SK-N-SH (cell line): ENCODE data around the gene SMYD3. TPM values are rescaled to one million over a fixed set of nuclear protein-coding genes. Genes with fewer than 3 reads are reported as not detected.

ENCODE experiments used
- CTCF ChIA-PET: fragments of 300-600, 350-600 bp; formaldehyde crosslinking; extraction: SDS; loops from one replicate; lab custom pipeline; 2021; lab: Yijun Ruan, JAX
- POLR2A ChIA-PET: fragments of 350-600 bp; sonication (Branson Sonifier 250); formaldehyde crosslinking; extraction: SDS; loops from one replicate; lab custom pipeline; 2020; ENCODE audit warnings: antibody characterized with exemption, inconsistent platforms; lab: Yijun Ruan, JAX
- DNase-seq: peaks from one replicate; pipeline ENCODE4 v3.0.0; 2012
- H2AFZ ChIP-seq: fragments of 200-600 bp; sonication (generic); 2 replicates; pipeline ENCODE4 v1.8.1; 2016; ENCODE audit warnings: antibody characterized with exemption, mild to moderate bottlenecking, low read depth
- H3F3A ChIP-seq: fragments of 200-600 bp; sonication (generic); replicated peaks from 2 replicates; pipeline ENCODE3; 2016; ENCODE audit warnings: antibody characterized with exemption, mild to moderate bottlenecking; ENCODE audit not compliant: insufficient read depth
- H3K27ac ChIP-seq, 2 experiments: fragments of 200-500 bp in 1 of 2; fragments of 200-600 bp in 1 of 2; sonication (Bioruptor generic) in 1 of 2; sonication (generic), shearing (Covaris generic) in 1 of 2; 2 replicates each; pipeline versions ENCODE4 v1.5.1 to v1.6.1; 2014 to 2016; ENCODE audit warnings: low read depth in 2 of 2, inconsistent platforms in 1 of 2, low read length in 1 of 2, mild to moderate bottlenecking in 1 of 2, mixed read lengths in 1 of 2
- H3K27me3 ChIP-seq: fragments of 200-600 bp; sonication (generic), shearing (Covaris generic); 2 replicates; pipeline ENCODE4 v1.6.1; 2016; ENCODE audit warnings: mixed run types; ENCODE audit not compliant: insufficient read depth
- H3K36me3 ChIP-seq, 2 experiments: fragments of 200-500 bp in 1 of 2; fragments of 200-600 bp in 1 of 2; sonication (Bioruptor generic) in 1 of 2; sonication (generic) in 1 of 2; replicated peaks in 1 of 2; 2 replicates each; pipeline versions ENCODE3 to v1.5.1; 2014 to 2016; ENCODE audit warnings: low read length in 1 of 2, mild to moderate bottlenecking in 1 of 2; ENCODE audit not compliant: insufficient read depth in 2 of 2, control insufficient read depth in 1 of 2
- H3K4me1 ChIP-seq, 2 experiments: fragments of 200-500 bp in 1 of 2; fragments of 200-600 bp in 1 of 2; sonication (Bioruptor generic) in 1 of 2; sonication (generic), shearing (Covaris generic) in 1 of 2; 2 replicates each; pipeline versions ENCODE4 v1.5.1 to v1.6.1; 2014 to 2016; ENCODE audit warnings: low read depth in 1 of 2, low read length in 1 of 2, mixed run types in 1 of 2; ENCODE audit not compliant: insufficient read depth in 2 of 2, control insufficient read depth in 1 of 2
- H3K4me2 ChIP-seq: fragments of 200-600 bp; sonication (generic), shearing (Covaris generic); 2 replicates; pipeline ENCODE4 v1.6.1; 2017; ENCODE audit warnings: mixed run types
- H3K4me3 ChIP-seq, 2 experiments: fragments of 200-500 bp in 1 of 2; fragments of 200-600 bp in 1 of 2; sonication (Bioruptor generic) in 1 of 2; sonication (generic), shearing (Covaris generic) in 1 of 2; 2 replicates each; pipeline versions ENCODE4 v1.5.1 to v1.8.1; 2014 to 2016; ENCODE audit warnings: low read depth in 2 of 2, inconsistent platforms in 1 of 2, low read length in 1 of 2, mild to moderate bottlenecking in 1 of 2, mixed read lengths in 1 of 2, moderate library complexity in 1 of 2
- H3K79me2 ChIP-seq: fragments of 200-600 bp; sonication (generic); 2 replicates; pipeline ENCODE4 v1.8.1; 2017; ENCODE audit warnings: mild to moderate bottlenecking; ENCODE audit not compliant: insufficient read depth
- H3K9ac ChIP-seq: fragments of 200-600 bp; sonication (generic); 2 replicates; pipeline ENCODE4 v1.6.1; 2017; ENCODE audit warnings: mixed run types
- H3K9me2 ChIP-seq: fragments of 200-600 bp; sonication (generic); 2 replicates; pipeline ENCODE4 v1.6.1; 2017; ENCODE audit warnings: mixed run types
- H3K9me3 ChIP-seq: fragments of 200-600 bp; sonication (generic); 2 replicates; pipeline ENCODE4 v1.6.1; 2017; ENCODE audit warnings: mixed run types, mild to moderate bottlenecking, moderate library complexity
- H4K20me1 ChIP-seq: fragments of 200-600 bp; sonication (generic); 2 replicates; pipeline ENCODE4 v1.6.1; 2017; ENCODE audit warnings: mild to moderate bottlenecking, mixed run types; ENCODE audit not compliant: insufficient read depth
- ELF1 ChIP-seq: IDR thresholded peaks from 2 replicates; pipeline ENCODE4 v1.4.0; 2012
- EP300 ChIP-seq, 2 experiments: IDR thresholded peaks; 2 replicates each; pipeline versions ENCODE4 v1.4.0 to v1.6.1; 2012; ENCODE audit warnings: borderline replicate concordance in 1 of 2, low read depth in 1 of 2, low read length in 1 of 2
- EZH2phosphoT487 ChIP-seq: fragments of 200-600 bp; sonication (generic); IDR thresholded peaks from 2 replicates; pipeline ENCODE4 v1.6.1; 2017; ENCODE audit warnings: low read depth, mixed run types, mild to moderate bottlenecking, antibody characterized with exemption, moderate library complexity, borderline replicate concordance
- FOXJ3 ChIP-seq: sonication (generic); formaldehyde crosslinking; IDR thresholded peaks from 2 replicates; pipeline ENCODE4 v1.5.1; 2020; ENCODE audit warnings: mild to moderate bottlenecking, missing genetic modification reagents
- FOXM1 ChIP-seq: IDR thresholded peaks from 2 replicates; pipeline ENCODE4 v1.4.0; 2012; ENCODE audit warnings: low read depth, mild to moderate bottlenecking
- MEF2A ChIP-seq: IDR thresholded peaks from 2 replicates; pipeline ENCODE4 v1.4.0; 2012; ENCODE audit warnings: low read depth, borderline replicate concordance
- NRF1 ChIP-seq: IDR thresholded peaks from 2 replicates; pipeline ENCODE4 v1.6.1; 2012; ENCODE audit warnings: low read depth, mild to moderate bottlenecking, low read length
- POLR2AphosphoS5 ChIP-seq: IDR thresholded peaks from 2 replicates; pipeline ENCODE4 v1.6.1; 2012; ENCODE audit warnings: low read depth, low read length
- RFX5 ChIP-seq: IDR thresholded peaks from 2 replicates; pipeline ENCODE4 v1.6.1; 2012; ENCODE audit warnings: mild to moderate bottlenecking, improper control_type of control experiment, low read length
- RXRA ChIP-seq: IDR thresholded peaks from 2 replicates; pipeline ENCODE4 v1.4.0; 2012; ENCODE audit warnings: low read depth, mild to moderate bottlenecking, borderline replicate concordance
- SMC3 ChIP-seq: IDR thresholded peaks from 2 replicates; pipeline ENCODE4 v1.6.1; 2012; ENCODE audit warnings: low read depth, low read length, improper control_type of control experiment
- TCF12 ChIP-seq: IDR thresholded peaks from 2 replicates; pipeline ENCODE4 v1.4.0; 2012
- TEAD4 ChIP-seq: IDR thresholded peaks from 2 replicates; pipeline ENCODE4 v1.4.0; 2012; ENCODE audit warnings: mild to moderate bottlenecking, borderline replicate concordance; ENCODE audit not compliant: insufficient read depth
- YY1 ChIP-seq: IDR thresholded peaks from 2 replicates; pipeline ENCODE4 v1.4.0; 2012; ENCODE audit warnings: low read depth, mild to moderate bottlenecking
- WGBS: methylation state at CpG from one replicate; pipeline ENCODE4 v1.1.6; 2017; ENCODE audit warnings: low lambda C conversion rate; 5-methylcytosine and 5-hydroxymethylcytosine counted together
- polyA plus RNA-seq, 3 experiments: library from polyadenylated mRNA; depleted of rRNA; stranded (reverse); fragments of >200 nt; gene quantifications; 2 replicates each; pipeline ENCODE4 v1.2.3, GENCODE V29; 2012
- TF ChIP-seq, protein P1 (sequence below): fragments of 150-350 bp; IDR thresholded peaks from 2 replicates; pipeline ENCODE4 v1.6.1; 2017; ENCODE audit warnings: antibody characterized with exemption, low read length, low read depth, borderline replicate concordance
- TF ChIP-seq, protein P2 (sequence below): IDR thresholded peaks from 2 replicates; pipeline ENCODE4 v1.4.0; 2012; ENCODE audit warnings: low read depth, borderline replicate concordance
- TF ChIP-seq, protein P3 (sequence below): fragments of 150-350 bp; IDR thresholded peaks from 2 replicates; pipeline ENCODE4 v1.6.1; 2016; ENCODE audit warnings: mild to moderate bottlenecking, low read depth, low read length
- TF ChIP-seq, protein P4 (sequence below): IDR thresholded peaks from 2 replicates; pipeline ENCODE4 v1.4.0; 2012; ENCODE audit warnings: low read depth, borderline replicate concordance
- TF ChIP-seq, protein P5 (sequence below): IDR thresholded peaks from 2 replicates; pipeline ENCODE4; 2012

Gene SMYD3
- polyA plus RNA-seq, 1 of the 3 experiments (the other 2 are of a cell fraction) = 31.4 TPM

DNA sequence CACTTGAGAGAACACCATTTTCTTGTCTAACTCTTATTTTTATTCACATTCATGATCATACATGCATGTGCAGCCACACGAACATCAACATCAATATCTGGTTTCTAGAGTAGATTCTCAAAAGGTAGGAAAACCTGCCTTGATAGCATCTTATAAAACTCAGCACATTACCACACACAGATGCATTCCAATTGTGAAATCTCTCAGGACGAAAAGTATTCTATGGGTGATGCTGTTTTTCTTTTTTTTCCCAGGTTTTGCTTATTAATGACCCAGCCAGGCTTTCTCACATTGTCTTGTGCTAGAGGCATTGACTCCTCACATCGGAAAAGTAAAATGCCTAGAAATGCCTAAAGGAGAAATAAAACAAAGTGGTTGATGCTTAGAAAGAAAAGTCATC lies 789.5 kb downstream of the SMYD3 start:
- no peaks in the 10 kb centered on the region for H3K27me3 ChIP-seq
- H3K36me3 ChIP-seq = no peaks in the 10 kb centered on the region
- H3K9me2 ChIP-seq = no peaks in the 10 kb centered on the region
- H3K4me1 ChIP-seq = peaks cover 3 to 14% of the 10 kb centered on the region in 2 experiments; a peak in 2 of 4 replicates
- no peak overlapping the region for H3K4me3 ChIP-seq
- no peak overlapping the region for H3K27ac ChIP-seq
- ChIA-PET POLR2A (no interaction called here), CTCF (no interaction called here)
- no peaks in the 10 kb centered on the region for H3F3A ChIP-seq
- no peaks in the 10 kb centered on the region for H3K9me3 ChIP-seq
- no peaks in the 10 kb centered on the region for H4K20me1 ChIP-seq
- WGBS = 88% methylated on average over 3 of the region's 3 CpGs
- no peak for DNase-seq
- TF ChIP-seq, protein P1, sequence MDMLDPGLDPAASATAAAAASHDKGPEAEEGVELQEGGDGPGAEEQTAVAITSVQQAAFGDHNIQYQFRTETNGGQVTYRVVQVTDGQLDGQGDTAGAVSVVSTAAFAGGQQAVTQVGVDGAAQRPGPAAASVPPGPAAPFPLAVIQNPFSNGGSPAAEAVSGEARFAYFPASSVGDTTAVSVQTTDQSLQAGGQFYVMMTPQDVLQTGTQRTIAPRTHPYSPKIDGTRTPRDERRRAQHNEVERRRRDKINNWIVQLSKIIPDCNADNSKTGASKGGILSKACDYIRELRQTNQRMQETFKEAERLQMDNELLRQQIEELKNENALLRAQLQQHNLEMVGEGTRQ = no peak
- TF ChIP-seq RFX5 (no peak), FOXM1 (no peak), TCF12 (no peak), YY1 (no peak), POLR2AphosphoS5 (no peak), MEF2A (no peak), EP300 (IDR thresholded peaks at IDR 0.05; ENCODE audit: borderline replicate concordance in 1 of 2, low read depth in 1 of 2, low read length in 1 of 2) (no peak), TEAD4 (no peak), EZH2phosphoT487 (no peak), NRF1 (no peak), ELF1 (no peak), RXRA (no peak), SMC3 (no peak), FOXJ3 (CRISPR knock-in tag) (no peak)
- TF ChIP-seq, protein P2, sequence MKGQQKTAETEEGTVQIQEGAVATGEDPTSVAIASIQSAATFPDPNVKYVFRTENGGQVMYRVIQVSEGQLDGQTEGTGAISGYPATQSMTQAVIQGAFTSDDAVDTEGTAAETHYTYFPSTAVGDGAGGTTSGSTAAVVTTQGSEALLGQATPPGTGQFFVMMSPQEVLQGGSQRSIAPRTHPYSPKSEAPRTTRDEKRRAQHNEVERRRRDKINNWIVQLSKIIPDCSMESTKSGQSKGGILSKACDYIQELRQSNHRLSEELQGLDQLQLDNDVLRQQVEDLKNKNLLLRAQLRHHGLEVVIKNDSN = no peak
- TF ChIP-seq, protein P3, sequence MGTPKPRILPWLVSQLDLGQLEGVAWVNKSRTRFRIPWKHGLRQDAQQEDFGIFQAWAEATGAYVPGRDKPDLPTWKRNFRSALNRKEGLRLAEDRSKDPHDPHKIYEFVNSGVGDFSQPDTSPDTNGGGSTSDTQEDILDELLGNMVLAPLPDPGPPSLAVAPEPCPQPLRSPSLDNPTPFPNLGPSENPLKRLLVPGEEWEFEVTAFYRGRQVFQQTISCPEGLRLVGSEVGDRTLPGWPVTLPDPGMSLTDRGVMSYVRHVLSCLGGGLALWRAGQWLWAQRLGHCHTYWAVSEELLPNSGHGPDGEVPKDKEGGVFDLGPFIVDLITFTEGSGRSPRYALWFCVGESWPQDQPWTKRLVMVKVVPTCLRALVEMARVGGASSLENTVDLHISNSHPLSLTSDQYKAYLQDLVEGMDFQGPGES = no peak
- TF ChIP-seq, protein P4, sequence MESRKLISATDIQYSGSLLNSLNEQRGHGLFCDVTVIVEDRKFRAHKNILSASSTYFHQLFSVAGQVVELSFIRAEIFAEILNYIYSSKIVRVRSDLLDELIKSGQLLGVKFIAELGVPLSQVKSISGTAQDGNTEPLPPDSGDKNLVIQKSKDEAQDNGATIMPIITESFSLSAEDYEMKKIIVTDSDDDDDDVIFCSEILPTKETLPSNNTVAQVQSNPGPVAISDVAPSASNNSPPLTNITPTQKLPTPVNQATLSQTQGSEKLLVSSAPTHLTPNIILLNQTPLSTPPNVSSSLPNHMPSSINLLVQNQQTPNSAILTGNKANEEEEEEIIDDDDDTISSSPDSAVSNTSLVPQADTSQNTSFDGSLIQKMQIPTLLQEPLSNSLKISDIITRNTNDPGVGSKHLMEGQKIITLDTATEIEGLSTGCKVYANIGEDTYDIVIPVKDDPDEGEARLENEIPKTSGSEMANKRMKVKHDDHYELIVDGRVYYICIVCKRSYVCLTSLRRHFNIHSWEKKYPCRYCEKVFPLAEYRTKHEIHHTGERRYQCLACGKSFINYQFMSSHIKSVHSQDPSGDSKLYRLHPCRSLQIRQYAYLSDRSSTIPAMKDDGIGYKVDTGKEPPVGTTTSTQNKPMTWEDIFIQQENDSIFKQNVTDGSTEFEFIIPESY = no peak
- TF ChIP-seq, protein P5, sequence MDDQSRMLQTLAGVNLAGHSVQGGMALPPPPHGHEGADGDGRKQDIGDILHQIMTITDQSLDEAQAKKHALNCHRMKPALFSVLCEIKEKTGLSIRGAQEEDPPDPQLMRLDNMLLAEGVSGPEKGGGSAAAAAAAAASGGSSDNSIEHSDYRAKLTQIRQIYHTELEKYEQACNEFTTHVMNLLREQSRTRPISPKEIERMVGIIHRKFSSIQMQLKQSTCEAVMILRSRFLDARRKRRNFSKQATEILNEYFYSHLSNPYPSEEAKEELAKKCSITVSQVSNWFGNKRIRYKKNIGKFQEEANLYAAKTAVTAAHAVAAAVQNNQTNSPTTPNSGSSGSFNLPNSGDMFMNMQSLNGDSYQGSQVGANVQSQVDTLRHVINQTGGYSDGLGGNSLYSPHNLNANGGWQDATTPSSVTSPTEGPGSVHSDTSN = no peak
- no peaks in the 10 kb centered on the region for H3K79me2 ChIP-seq
- H2AFZ ChIP-seq = no peak overlapping the region
- no peak overlapping the region for H3K9ac ChIP-seq
- no peak overlapping the region for H3K4me2 ChIP-seq
